HG03066 (cell line): ENCODE measurements around the gene IGLON5.
A peak's percentile ranks its signal among the peaks of the same experiment; 100 is the strongest.

Experiments
- ATAC-seq: cut with Tn5 transposase; IDR thresholded peaks from one replicate; pipeline ENCODE4 v1.9.1; 2021; ENCODE audit warnings: low read depth; ENCODE audit not compliant: unreplicated experiment

IGLON5 gene

DNA sequence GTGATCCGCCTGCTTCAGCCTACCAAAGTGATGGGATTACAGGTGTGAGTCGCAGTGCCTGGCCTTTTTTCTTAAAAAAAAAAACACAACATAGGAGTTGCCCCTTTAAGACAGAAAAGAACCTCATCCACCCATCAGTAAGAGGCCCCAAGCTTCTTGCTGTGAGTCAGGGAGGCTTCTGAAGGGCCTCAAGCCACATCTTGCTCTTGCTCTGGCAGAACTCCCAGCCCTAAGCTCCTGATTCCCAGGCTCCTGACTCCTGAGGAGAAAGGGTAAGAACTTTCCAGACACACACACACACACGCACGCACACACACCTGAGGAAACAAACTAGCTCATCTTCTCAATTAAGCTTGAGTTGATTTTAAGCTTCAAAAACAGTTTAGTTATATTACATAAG, 47.9 kb downstream of the IGLON5 start:
- no peak for ATAC-seq

DNA sequence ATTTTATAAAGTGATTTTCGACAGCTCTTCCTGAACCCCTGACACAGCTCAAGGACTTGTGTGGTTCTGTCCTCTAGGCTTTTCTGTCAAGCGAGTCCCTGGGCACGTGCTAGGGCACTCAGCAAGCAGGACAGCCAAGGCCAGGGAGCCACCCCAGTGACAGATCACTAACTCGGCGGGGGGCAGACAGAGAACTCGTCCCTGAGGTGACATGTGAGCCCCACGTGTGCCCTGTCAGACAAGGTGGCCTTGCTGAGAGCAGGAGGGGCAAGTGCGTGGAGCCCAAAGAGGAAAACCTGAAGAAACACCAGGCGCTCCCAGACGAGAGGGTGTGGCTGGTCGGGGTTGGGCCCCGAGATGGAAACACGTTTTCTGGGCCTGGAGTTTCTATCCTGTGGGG, 49.8 kb downstream of the IGLON5 start:
- ATAC-seq: no peak

DNA sequence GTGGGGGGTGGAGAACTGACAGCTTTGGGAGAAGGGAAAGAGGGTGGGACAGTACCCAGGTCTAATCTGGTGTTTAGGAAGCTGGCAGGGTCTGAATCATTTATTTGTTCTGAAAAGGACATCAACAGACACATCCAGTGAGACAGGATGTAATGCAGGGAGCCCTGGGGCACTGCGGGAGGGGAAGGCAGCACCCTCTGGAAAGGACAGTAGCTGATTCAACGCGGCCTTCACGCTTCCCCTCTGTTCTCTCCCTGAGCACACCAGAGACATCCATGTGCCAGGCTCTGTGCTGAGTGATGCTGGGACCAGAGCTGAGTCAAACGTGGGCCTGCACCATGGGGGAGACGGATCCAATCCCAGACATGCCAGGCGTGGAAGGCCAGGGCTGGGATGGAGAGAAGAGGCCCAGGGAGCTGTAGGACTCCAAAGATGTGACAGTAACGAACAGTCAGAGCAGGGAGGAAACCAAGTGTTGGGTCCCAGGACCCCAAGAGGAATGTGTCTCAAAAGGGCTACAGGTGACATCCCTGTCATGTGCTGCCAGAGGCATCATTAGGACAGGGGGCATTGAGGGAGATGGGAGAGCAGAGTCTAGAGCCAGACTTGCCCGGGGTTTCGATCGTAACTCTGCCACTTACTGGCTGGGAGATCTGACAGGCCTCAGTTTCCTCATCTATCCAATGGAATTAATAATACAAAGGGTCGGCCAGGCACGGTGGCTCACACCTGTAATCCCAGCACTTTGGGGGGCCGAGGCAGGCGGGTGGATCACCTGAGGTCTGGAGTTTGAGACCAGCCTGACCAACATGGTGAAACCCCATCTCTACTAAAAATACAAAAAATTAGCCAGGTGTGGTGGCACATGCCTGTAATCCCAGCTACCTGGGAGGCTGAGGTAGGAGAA, 53.0 kb downstream of the IGLON5 start:
- no peak for ATAC-seq

- ATAC-seq: no peak
Measured at GRCh38 chr19:51365211-51365964, 53.9 kb downstream of the IGLON5 start.

DNA sequence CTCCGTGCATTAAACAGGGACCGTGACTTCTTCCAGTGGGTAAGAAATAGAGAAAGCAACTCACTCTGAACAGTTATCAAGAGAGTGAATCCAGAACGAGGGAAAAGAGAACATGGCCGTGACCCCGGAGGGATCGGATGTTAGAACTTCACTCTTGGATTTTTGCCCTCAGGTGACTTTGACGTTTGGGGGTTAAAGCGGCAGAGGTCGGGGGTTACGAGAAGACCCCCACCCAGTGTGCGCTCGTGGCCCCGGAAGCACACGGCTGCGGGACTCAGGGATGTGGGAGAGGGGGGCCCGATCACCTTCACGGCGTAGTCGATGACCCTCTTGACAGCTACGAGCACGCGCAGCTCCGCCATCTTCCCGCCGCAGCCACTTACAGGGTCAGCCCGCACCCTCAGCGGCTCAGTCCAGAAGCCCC, 54.5 kb downstream of the IGLON5 start, which contains the start of gene ETFB:
TSS of gene ETFB (minus strand) at position 424 of the 424 bp plus-strand sequence. CDS start at position 362, 62 bp downstream.
- ATAC-seq: no peak

DNA sequence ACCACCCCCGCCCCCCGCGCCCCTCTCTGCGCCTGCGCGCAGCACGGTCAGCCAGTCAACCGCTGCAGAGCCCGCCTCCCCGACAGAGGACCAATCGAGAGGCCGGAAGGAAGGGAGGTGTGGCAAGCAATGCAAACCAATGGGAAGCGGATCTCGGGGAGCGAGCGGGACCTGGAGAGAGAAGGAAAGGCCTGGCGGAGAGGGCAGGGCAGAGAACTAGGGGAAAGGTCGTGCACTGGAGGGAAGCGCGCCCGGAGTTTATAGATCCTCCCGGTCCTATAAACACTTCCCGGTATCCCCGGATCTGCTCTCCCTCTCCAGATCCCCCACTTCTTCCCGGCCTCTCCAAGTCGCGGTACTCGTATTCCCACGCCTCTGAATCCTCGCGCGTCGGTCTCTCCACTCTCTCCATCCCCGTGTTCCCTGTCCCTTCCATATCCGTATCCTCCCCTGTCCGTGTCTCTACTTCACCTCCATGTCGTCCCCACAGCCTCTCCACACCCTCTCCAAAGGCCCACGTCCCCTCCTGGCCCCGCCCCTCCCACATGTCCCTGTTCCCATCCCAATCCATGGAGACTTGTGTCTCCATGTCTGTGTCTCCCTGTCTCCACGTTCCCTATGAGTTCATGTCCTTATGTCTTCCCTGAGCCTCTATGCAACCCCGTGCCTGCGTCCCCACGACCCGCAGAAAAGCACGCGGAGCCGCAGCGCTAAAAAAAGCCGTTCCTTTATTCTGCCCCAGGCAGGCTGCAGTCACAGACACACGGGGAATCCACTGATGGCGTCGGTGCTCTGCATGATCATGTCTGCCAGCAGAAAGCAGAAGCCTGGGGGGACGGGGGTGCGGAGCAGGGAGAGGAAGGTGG, 55.2 kb downstream of the IGLON5 start:
- ATAC-seq: peak; percentile 52

DNA sequence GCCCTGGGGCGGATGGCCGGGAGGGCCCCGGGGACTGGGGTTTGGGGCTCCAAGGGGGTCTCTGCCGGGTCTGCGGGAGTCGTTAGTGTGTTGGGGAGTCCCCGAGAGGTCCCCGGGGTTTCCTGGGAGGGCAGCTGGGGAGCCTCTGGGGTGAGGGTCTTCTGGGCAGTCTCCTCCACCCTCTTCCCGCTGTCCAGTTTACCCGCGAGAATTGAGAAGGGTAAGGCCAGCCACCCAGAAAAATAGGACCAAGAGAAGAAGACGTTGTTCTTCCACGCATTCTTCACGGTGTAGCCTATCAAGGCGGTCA, 55.8 kb downstream of the IGLON5 start:
- peak; percentile 3 for ATAC-seq

DNA sequence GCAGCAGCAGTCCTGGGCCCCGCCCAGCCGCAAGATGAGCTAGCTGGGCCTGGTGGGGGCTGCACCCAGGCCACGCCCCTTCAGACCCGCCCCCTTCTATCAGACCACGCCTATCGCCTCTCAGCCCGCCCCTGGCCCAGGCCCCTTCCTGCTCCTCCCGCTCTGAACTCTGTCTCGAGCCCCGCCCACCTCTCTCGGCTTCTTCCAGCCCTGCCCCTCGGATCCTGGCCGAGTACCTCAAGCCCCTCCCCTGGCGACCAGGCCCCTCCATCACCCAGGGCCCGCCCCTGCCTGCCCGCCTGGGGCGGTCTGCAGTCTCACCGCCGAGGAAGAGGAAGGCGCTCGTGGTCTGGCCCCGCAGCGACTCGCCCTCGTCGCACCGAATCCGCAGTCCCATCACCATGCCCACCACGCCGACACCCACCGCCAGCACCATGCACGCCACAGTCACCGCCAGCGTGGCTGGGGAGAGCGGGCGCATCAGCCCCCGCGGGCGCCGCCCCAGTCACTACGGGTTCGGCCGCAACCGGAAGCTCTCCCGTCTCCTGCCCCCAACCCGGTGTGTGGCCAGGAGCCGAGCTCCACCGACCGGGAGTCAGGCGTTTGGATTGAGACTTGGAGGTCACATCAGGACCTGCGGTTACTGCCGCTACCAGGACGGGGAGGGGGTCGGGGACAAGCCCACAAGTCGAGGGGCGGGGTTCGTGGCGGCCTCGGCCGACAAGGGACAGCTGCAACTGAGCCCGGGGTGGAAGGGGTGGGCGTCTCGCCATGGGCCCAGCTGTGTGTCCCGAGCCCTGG, 56.3 kb downstream of the IGLON5 start:
- peak; percentile 78 for ATAC-seq

- ATAC-seq: no peak
Measured at GRCh38 chr19:51368366-51369282, 57.2 kb downstream of the IGLON5 start, which contains the start of gene CLDND2. Gene CLDND2, minus strand, starts transcription at chr19:51369003. Its CDS starts 426 bp downstream, at chr19:51368577.

GRCh38 chr19:51370230-51370629, 58.8 kb downstream of the IGLON5 start:
- ATAC-seq: no peak

DNA sequence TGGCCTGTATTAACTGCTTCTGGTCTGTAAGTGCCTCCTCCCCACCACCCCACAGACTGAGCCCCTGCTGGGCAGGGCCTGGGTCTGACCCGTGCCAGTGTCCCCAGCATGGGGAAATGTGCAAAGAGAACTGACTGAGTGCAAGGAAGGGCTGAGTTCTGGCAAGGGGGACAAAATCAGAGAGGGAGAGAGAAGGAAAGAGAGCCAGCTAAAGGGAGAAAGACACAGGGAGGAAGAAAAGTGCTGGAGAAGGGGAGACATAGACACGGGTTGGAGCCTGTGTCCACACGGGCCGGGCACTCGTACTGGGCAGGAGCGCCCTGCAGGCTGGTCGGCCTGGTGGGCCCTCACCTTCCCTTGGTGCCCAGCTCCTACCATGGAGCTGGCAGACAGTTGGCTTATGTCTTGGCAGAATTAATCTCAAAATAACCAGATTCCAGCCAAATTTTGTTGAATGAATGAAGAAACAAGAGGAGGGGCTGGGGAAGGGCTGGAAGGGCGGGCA, 59.8 kb downstream of the IGLON5 start:
- ATAC-seq: no peak

DNA sequence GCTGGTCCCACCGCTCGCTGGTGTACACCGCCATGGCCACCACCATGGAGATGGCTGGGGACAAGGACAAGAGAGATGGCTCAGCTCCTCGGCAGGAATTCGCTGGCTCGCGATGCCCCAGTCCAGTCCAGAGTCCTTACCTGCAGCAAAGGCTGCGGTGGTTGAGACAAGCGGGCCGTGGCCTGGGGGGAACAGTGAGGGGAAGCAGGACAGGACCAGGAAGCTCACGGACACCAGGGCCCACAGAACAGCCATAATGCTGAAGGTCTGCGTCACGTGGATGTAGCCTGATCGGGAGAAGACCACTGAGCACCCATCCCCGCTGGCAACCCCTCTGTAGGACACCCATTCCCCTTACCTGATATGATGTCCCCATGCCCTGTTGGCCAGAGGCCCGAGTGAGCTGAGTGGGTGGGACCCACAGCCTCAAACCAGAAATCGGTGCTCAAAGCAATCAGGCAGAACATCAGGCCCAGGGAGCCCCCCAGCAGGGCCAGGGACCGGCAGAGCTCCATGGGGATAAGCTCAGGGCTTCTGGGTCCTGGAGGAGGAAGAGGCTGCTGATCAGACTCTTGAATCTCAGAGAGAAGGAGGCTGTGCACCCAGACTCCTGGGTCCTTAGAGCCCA, 60.7 kb downstream of the IGLON5 start:
- ATAC-seq: no peak

- ATAC-seq: no peak
Measured at GRCh38 chr19:51372649-51373504, 61.4 kb downstream of the IGLON5 start, which contains the start of gene NKG7. Gene NKG7, minus strand, starts transcription at chr19:51372654. Its CDS starts 119 bp downstream, at chr19:51372535.

GRCh38 chr19:51375504-51376221, 64.2 kb downstream of the IGLON5 start:
- ATAC-seq: no peak

DNA sequence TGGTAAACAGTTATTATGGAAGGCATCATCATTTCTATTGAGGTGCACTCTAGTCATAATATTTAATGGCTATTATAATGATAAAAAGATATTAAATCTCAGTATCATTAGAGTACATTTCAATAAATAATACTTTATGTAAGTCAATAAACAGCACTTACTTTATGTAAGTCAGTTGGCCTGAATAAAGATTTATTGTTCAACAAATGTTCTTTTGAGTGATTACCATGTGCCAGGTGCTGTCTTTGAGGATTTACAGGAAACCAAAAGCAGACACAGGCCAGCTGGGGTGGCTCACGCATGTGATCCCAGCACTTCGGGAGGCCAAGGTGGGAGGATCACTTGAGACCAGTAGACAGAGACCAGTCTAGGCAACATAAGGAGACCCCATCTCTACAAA, 66.0 kb downstream of the IGLON5 start:
- no peak for ATAC-seq

GRCh38 chr19:51380379-51380778, 68.9 kb downstream of the IGLON5 start:
- no peak for ATAC-seq
